Aorta (tissue), 5 donors: ENCODE measurements around the gene HEG1. TPM values are rescaled to one million over a fixed set of nuclear protein-coding genes. Genes with fewer than 3 reads are reported as not detected.

Source experiments
- ATAC-seq: fragments of 200-7000 bp; cut with Tn5 transposase; one replicate; pipeline ENCODE4 v1.9.1; 2022; ENCODE audit warnings: moderate library complexity; ENCODE audit not compliant: low FRiP score
- DNase-seq, 2 donors: peaks; one replicate each; pipeline ENCODE4 v3.0.0-alpha.2; 2020
- H3K27ac ChIP-seq, 2 donors: one replicate each; pipeline ENCODE4 v1.5.1; 2013; ENCODE audit warnings: low read length in 2 of 2, mild to moderate bottlenecking in 2 of 2, moderate library complexity in 2 of 2, control low read depth in 1 of 2, inconsistent platforms in 1 of 2, low read depth in 1 of 2
- H3K27me3 ChIP-seq, 2 donors: one replicate each; pipeline ENCODE4 v1.6.1; 2013; ENCODE audit warnings: control low read depth in 1 of 2, low read length in 1 of 2, mild to moderate bottlenecking in 1 of 2, moderate library complexity in 1 of 2; ENCODE audit not compliant: insufficient read depth in 2 of 2, control insufficient read depth in 1 of 2
- H3K36me3 ChIP-seq, 2 donors: one replicate each; pipeline ENCODE4 v1.6.1; 2013; ENCODE audit warnings: control low read depth in 1 of 2, low read length in 1 of 2, mild to moderate bottlenecking in 1 of 2; ENCODE audit not compliant: insufficient read depth in 2 of 2, control insufficient read depth in 1 of 2
- H3K4me1 ChIP-seq, 2 donors: one replicate each; pipeline ENCODE4 v1.6.1; 2013; ENCODE audit warnings: low read length in 2 of 2, control low read depth in 1 of 2, mild to moderate bottlenecking in 1 of 2, moderate library complexity in 1 of 2; ENCODE audit not compliant: insufficient read depth in 2 of 2, control insufficient read depth in 1 of 2
- H3K4me3 ChIP-seq, 2 donors: one replicate each; pipeline ENCODE4 v1.5.1; 2013; ENCODE audit warnings: low read length in 2 of 2, control low read depth in 1 of 2, mild to moderate bottlenecking in 1 of 2
- H3K9me3 ChIP-seq: one replicate; pipeline ENCODE4 v1.6.1; 2013; ENCODE audit warnings: mild to moderate bottlenecking, low read length; ENCODE audit not compliant: control insufficient read depth
- WGBS, 2 donors: extraction: QIAGEN DNeasy Blood & Tissue Kit; methylation state at CpG; one replicate each; pipeline ENCODE4 v1.1.7; 2013; 5-methylcytosine and 5-hydroxymethylcytosine counted together
- intact Hi-C, 2 donors: fragments of 100-400 bp; cut with DNase I; formaldehyde crosslinking; loops; one replicate each; pipeline versions ENCODE4 v1.14.2 to v1.15.0; 2022
- polyA plus RNA-seq, 2 donors: library from polyadenylated mRNA; stranded (reverse); fragments of 200-250 nt; gene quantifications; one replicate each; pipeline ENCODE4 v1.2.3, GENCODE V29; 2013
- total RNA-seq, 2 donors: library from RNA; stranded (reverse); fragmentation: NEBNext Ultra II Directional; extraction: Animal tissue kit (Norgen Biotek cat#: 25700); gene quantifications; one replicate each; pipeline ENCODE4 v1.2.1, GENCODE V29; 2021
- donor health status: healthy with polysubstance abuse.
- donor health status: Bipolar disorder and iron deficiency.
- donor health status: DM: no; HTN: no; CAD: no.
- donor health status: DM: no; HTN: no; CAD: no.
- donor health status: DM: yes; HTN: yes; CAD: no.

Gene HEG1
- total and polyA plus RNA-seq, 4 donors = 4.9 to 204 (median 55.7) TPM

DNA sequence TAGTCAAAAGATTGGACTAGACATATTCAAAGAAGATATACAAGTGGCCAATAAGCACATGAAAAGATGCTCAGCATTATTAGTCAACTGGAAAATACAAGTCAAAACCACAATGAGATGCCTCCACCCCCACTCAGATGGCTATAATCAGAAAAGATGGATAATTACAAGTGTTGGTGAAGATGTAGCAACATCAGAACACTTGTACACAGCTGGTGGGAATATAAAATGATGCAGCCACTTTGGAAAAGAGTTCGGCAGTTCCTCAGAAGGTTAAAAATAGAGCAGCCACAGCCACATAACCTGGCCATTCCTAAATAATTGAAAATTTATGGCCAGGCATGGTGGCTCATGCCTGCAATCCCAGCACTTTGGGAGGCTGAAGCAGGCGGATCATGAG is 38.4 kb downstream of the HEG1 start:
- DNase-seq (no peak), ATAC-seq (no peak)
- H3K36me3 ChIP-seq = peaks cover 14 to 23% of the 10 kb centered on the region in 2 donors
- H3K27me3 ChIP-seq = no peaks in the 10 kb centered on the region
- intact Hi-C loops = no loop called here
- WGBS, 2 donors = 86 to 94% methylated on average over 2 of the region's 2 CpGs
- no peak overlapping the region for H3K4me3 ChIP-seq
- no peaks in the 10 kb centered on the region for H3K4me1 ChIP-seq
- no peaks in the 10 kb centered on the region for H3K9me3 ChIP-seq
- H3K27ac ChIP-seq = no peak overlapping the region

DNA sequence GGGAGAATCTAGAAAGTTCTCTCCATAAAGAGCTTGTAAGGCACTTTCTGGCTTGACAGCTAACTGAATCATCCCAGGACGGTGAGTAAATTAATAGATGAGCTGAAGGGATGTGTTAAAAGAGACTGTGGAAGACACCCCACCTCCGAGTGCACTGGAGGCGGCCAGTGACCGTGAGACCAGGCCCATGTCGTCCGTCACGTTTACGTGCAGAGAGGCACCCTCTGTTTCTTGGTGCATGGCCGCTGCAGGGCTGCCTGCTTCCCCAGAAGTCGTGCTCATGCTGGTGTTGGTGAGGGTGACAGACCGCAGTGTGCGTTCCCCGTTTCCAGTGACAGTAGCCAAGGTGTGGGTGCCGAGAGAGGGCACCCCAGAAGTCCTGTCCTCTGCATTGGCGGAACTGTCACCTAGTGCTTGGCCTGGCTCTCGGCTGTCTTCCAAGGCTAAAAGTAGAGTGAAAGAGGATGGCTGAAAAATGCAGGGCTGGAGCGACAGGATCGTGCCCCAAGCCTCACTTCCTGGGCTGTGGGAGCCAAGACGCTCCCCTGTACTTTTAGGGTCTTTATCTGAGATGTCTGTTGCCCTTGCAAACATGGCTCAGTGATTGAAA is 41.1 kb downstream of the HEG1 start:
- peaks cover 14 to 26% of the 10 kb centered on the region in 2 donors for H3K36me3 ChIP-seq
- H3K27me3 ChIP-seq = no peaks in the 10 kb centered on the region
- ATAC-seq (no peak), DNase-seq (no peak)
- no peak overlapping the region for H3K27ac ChIP-seq
- H3K4me1 ChIP-seq = no peaks in the 10 kb centered on the region
- WGBS, 2 donors = 87 to 88% methylated on average over 19 of the region's 19 CpGs
- no peak overlapping the region for H3K4me3 ChIP-seq
- H3K9me3 ChIP-seq = no peaks in the 10 kb centered on the region
- intact Hi-C loops = no loop called here

DNA sequence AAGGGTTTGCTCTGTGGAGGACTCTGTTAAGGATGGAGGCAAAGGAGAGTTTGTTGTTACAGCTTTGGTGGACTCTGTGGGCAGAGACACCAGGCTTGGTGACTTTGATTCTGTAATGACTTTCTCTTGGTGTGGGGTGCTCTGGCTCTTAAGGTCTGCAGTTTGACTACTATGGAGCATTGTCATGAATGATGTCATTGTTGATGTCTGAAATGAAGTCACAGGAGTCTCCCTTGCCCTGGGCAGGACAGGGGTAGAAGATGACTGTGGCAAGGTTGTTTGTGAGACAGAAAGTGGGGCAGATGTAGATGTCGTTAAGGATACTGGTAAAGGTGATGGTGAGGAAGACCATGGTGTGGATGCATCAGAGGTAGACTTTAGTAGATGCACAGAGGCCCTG is 42.7 kb downstream of the HEG1 start:
- WGBS, 2 donors = 93 to 95% methylated on average over 1 of the region's 1 CpG
- intact Hi-C loops = no loop called here

DNA sequence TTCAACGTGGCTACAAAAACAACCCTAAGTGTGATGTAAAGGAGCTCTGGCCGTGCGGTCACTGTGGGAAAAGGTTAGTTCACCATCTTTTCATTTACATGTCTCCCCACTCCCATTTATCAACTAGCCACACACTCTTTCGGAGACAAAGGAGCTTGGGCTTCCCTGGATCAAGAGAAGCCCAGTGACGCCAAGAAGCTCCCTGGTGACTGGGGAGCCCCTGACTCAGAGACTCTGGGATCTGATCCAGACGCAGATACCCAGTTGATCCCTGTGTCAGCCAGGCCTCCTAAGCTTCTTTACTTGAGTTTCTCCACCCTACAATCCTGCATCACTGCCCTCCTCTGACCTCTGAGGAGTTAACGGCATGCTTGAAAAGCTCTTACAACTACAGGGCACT is 43.9 kb downstream of the HEG1 start:
- ATAC-seq = no peak
- Histone ChIP-seq H3K9me3 (no peaks in the 10 kb centered on the region), H3K36me3 (peaks cover 14 to 22% of the 10 kb centered on the region in 2 donors), H3K4me1 (no peaks in the 10 kb centered on the region), H3K27ac (no peak overlapping the region), H3K27me3 (no peaks in the 10 kb centered on the region), H3K4me3 (no peak overlapping the region)
- intact Hi-C loops = no loop called here
- no peak for DNase-seq
- 69 to 70% methylated on average over 7 of the region's 7 CpGs for WGBS, 2 donors

More for the DNA sequence above, 42.7 kb downstream of the HEG1 start:
- no peaks in the 10 kb centered on the region for H3K9me3 ChIP-seq
- no peaks in the 10 kb centered on the region for H3K4me1 ChIP-seq
- H3K4me3 ChIP-seq = no peak overlapping the region
- H3K27me3 ChIP-seq = no peaks in the 10 kb centered on the region
- H3K36me3 ChIP-seq = peaks cover 14 to 22% of the 10 kb centered on the region in 2 donors
- ATAC-seq (no peak), DNase-seq (no peak)
- H3K27ac ChIP-seq = no peak overlapping the region

DNA sequence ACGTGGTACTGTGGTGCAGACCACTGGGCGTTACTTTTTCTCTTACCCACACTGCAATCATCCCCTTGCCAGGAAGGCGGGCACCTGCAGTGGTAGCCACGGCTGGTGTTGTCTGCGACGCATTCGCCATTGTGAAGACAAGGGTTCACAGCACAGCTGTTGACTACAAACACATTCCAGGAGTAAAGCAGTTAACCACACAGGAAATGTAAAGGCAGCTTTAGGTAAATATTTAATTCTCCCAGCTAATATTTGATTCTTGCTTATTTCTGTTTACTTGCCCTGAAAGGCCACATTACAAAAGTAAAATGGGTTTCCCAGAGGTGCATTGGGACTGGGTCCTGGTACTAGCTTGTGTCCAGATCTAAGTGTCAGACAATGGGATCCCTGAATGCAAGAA is 45.4 kb downstream of the HEG1 start:
- intact Hi-C loops = no loop called here
- no peak overlapping the region for H3K4me3 ChIP-seq
- no peaks in the 10 kb centered on the region for H3K9me3 ChIP-seq
- H3K27me3 ChIP-seq = no peaks in the 10 kb centered on the region
- DNase-seq = no peak
- H3K4me1 ChIP-seq = no peaks in the 10 kb centered on the region
- peaks cover 22 to 27% of the 10 kb centered on the region in 2 donors for H3K36me3 ChIP-seq
- no peak for ATAC-seq
- 94 to 97% methylated on average over 7 of the region's 7 CpGs for whole genome bisulfite sequencing, 2 donors
- no peak overlapping the region for H3K27ac ChIP-seq

DNA sequence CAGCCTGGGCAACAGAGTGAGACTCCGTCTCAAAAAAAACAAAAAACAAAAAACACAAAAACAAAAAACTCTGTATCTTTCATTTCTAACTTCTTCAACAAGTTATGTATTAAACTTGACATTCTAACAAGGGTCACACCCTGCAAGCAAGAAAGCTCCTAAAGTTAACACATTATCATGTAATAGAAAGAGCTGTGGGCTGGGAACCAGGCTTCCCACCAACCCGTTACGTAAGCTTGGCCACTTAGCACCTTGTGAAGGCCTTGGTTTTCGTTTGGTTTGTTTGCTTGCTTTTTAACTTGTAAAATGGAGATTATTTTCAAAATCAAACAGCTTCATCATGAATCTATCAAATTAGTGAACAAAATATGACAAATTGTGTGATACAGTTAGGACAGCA is 47.0 kb downstream of the HEG1 start:
- H3K4me3 ChIP-seq = no peak overlapping the region
- H3K36me3 ChIP-seq = peaks cover 21 to 25% of the 10 kb centered on the region in 2 donors
- H3K27ac ChIP-seq = no peak overlapping the region
- H3K4me1 ChIP-seq = no peaks in the 10 kb centered on the region
- 87 to 89% methylated on average over 4 of the region's 4 CpGs for WGBS, 2 donors
- intact Hi-C loops = no loop called here
- no peaks in the 10 kb centered on the region for H3K9me3 ChIP-seq
- no peak for DNase-seq
- no peaks in the 10 kb centered on the region for H3K27me3 ChIP-seq
- no peak for ATAC-seq

DNA sequence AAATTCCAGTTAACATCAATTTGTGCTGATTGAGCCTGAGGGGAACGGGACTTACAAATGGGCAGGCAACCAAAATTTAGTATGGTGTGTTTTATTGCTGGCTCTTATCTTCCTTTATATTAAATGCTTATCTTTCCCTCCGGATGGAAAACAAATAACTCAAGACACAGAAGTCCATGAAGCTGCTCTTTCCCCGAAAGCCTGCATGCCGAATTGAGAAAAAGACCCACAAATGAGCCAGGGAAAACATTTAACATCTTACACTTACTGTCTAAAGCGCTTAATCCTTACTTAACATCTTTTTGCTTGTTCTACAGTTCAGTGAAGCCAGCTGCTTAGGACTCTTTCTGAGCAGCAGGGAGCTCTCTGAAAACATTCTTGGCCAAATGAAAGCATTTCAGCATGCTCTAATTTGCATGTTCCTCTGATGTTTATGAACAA is 49.5 kb downstream of the HEG1 start:
- ATAC-seq = no peak
- 59 to 61% methylated on average over 5 of the region's 5 CpGs for WGBS, 2 donors
- Histone ChIP-seq H3K27ac (no peak overlapping the region), H3K9me3 (no peaks in the 10 kb centered on the region), H3K4me1 (no peaks in the 10 kb centered on the region), H3K36me3 (peaks cover 9 to 14% of the 10 kb centered on the region in 2 donors), H3K27me3 (no peaks in the 10 kb centered on the region), H3K4me3 (no peak overlapping the region)
- DNase-seq = no peak
- intact Hi-C loops = no loop called here

DNA sequence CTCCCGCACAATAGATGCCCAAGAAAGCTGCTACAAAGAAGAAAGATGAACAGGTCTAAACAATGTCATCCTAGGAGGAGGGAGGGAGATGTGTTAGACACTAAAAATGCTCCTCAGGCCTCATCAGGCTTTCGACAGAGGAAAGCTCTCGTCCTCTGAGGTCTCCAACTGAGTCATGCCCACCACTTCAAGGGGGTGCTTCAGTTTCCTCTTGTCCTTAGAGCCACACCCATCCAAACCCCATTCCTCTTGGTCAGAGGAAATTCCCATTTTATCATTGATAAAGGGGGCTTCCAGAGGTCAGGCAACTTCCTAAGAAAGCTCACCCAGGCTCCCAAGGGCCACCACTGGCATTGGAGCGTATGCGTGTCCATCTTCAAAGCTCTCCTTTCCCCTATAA is 50.1 kb downstream of the HEG1 start:
- Histone ChIP-seq H3K4me3 (no peak overlapping the region), H3K9me3 (no peaks in the 10 kb centered on the region), H3K36me3 (peaks cover 10 to 14% of the 10 kb centered on the region in 2 donors), H3K27me3 (no peaks in the 10 kb centered on the region), H3K27ac (no peak overlapping the region), H3K4me1 (no peaks in the 10 kb centered on the region)
- intact Hi-C loops = no loop called here
- WGBS, 2 donors = 94% methylated on average over 5 of the region's 5 CpGs
- ATAC-seq = no peak
- DNase-seq = no peak

DNA sequence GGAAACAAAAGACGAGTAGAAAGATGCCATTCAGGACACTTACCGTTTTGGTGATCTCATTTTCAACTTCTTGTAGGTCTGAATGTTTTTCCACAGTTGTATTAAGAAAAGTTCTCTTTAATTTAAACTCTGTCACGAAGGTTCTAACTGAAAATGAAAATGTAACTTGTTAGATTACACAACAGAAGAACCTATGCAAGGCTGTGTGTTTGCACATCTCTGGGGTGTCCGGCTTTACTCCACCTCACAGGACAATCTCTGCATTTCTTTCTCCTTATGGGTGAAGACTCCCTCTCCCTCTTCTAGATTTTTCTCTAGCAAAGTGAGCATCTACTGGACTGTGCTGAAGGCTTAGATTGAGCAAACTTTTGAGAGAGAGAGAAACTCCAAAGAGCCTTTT is 50.6 kb downstream of the HEG1 start:
- H3K27me3 ChIP-seq = no peaks in the 10 kb centered on the region
- no peaks in the 10 kb centered on the region for H3K9me3 ChIP-seq
- DNase-seq (no peak), ATAC-seq (no peak)
- H3K27ac ChIP-seq = no peak overlapping the region
- H3K4me1 ChIP-seq = no peaks in the 10 kb centered on the region
- intact Hi-C loops = no loop called here
- peaks cover 11 to 14% of the 10 kb centered on the region in 2 donors for H3K36me3 ChIP-seq
- 78 to 82% methylated on average over 4 of the region's 4 CpGs for WGBS, 2 donors
- no peak overlapping the region for H3K4me3 ChIP-seq
